HG02943 (cell line): Measurements from ENCODE around the gene SIK1.
"Not testable (repeated sequence)": the region's sequence is repeated elsewhere in the genome, so short reads cannot be mapped to it uniquely, and the experiment has no call there.

Experiments
- ATAC-seq: cut with Tn5 transposase; IDR thresholded peaks from one replicate; pipeline ENCODE4 v1.9.1; 2021; ENCODE audit warnings: mild to moderate bottlenecking, low read depth, moderate library complexity; ENCODE audit not compliant: unreplicated experiment

The SIK1 gene

GRCh38 chr21:43440835-43441727, 14.2 kb upstream of the SIK1 start:
- ATAC-seq = not testable (repeated sequence)

DNA sequence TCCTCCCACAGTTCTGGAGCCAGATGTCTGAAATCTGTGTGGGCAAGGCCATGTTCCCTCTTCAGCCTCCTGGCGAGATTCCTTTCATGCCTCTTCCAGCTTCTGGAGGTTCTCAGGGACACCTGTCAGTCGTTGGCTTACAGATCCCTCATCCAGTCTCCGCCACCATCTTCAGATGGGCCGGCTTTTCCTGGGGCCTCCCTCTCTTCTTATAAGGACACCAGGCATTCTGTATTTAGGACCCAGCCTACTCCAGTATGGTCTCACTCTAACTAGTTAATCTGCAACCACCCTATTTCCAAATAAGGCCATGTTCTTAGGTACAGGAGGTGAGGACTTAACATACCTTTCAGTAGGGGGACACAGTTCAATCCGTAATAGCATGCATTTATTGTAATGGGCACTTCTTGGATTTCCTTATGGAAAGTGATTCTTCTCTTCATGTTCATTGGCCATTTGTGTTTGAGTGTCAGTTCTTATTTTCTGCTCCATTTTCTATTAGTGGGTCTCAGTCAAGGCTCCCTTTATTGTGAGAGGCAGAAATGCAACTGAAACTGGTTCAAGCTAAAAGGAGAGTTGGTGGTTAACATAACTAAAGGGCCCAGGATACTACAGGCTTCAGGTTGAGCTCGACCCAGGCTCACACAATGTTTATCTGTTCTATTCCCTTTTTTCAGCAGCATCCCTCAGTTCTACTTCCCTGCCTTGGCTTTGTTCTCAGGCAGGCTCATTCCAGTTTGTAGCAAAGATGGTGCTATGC, 12.6 kb upstream of the SIK1 start:
- ATAC-seq = not testable (repeated sequence)

GRCh38 chr21:43436272-43436671, 9.3 kb upstream of the SIK1 start:
- not testable (repeated sequence) for ATAC-seq

DNA sequence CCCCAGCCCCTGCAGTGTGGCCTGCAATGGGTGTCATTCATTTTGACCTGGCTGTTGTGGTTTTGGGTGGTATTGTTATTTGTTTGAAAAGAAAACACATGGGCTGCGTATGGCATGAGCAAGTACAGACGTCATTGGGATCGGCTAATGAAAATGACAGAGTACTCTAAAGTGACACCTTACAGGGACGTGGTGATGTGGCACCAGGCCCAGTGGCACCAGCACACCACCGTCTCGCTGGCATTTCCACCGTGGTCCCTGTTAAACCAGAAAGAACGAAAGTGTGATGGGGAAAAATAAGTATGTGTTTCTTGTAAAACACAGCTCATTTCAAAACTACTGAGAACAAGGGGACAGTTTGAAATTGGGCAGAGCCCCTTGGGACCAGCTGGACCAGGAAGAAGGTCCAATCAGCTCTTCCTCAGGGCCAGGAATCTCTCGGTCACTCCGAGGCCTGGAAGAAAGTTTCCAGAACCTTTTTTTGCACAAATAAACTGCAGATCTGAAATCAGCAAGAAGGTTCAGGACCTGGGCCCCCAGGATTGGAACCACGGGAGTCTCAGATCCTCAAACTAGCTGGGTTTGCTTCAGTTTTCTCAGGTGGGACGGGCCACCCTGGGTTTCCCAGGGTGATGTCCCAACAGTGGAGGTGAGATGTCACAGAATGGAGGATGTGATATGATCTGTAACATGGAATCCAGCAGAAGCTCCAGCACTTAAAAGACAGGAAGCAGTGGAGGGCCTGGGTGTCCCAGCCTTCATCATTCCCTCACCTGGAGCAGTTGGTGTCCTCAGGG, 6.6 kb upstream of the SIK1 start:
- ATAC-seq = not testable (repeated sequence)

- ATAC-seq = not testable (repeated sequence)
Observed at GRCh38 chr21:43430830-43431416, 4.0 kb upstream of the SIK1 start.

DNA sequence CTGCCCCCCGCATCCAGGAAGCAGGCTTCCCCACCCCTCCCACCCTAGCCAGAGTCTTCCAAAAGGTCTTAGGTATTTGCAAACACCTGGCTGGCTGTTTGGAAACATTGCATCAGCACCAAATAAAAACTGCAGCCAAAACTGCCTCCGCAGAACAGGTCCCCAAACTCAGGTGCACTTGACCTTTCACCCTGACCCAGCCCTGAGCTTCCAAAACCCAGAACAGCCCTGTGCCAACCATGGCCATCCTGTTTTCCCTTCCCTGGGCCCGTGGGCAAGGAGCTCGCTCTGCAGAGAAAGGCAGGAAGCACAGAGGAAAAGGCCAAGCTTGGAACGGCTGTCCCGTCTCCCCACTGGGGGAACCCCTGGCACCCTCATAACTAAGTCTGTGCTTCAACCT, 2.0 kb upstream of the SIK1 start:
- ATAC-seq = not testable (repeated sequence)

DNA sequence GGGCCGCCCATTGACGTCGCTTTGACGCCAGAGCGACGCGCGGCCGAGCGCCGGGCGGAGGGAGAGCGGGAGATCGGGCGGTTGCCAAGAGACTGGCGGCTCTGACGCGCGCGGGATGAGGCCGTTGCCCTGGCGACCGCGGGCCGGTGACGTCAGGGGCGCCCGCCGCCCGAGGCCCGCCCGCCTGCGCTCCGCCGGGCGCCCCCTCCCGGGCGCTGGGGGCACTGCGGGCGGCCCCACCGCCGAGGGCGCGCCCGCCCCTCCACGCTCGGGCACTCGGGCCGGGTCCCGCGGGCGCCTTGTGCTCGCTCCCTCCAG, 270 bp upstream of the SIK1 start:
- ATAC-seq = peak; percentile 66

- not testable (repeated sequence) for ATAC-seq
Observed at GRCh38 chr21:43426004-43426403, 927 bp downstream of the SIK1 start.

DNA sequence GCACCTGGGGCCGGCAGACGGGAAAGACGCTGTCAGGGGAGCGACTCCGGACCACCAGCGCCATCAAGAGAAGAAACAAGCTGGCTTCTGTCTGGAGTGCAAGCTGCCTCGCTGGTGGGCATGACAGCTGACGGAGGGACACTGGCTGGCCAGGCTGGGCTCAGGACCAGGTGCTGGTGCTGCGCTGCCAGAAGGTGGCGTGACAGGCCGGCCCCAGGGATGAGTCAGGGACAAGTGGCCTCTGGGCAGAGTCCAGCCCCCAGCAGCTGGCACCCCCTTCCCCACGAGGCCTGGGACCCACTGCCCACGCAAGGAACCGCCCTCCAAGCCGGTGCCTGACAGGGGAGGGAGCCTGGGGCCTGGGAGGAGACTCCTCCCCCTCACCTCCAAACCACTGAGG, 7.5 kb downstream of the SIK1 start:
- ATAC-seq = not testable (repeated sequence)

- not testable (repeated sequence) for ATAC-seq
Observed at GRCh38 chr21:43414576-43414975, 12.4 kb downstream of the SIK1 start.

DNA sequence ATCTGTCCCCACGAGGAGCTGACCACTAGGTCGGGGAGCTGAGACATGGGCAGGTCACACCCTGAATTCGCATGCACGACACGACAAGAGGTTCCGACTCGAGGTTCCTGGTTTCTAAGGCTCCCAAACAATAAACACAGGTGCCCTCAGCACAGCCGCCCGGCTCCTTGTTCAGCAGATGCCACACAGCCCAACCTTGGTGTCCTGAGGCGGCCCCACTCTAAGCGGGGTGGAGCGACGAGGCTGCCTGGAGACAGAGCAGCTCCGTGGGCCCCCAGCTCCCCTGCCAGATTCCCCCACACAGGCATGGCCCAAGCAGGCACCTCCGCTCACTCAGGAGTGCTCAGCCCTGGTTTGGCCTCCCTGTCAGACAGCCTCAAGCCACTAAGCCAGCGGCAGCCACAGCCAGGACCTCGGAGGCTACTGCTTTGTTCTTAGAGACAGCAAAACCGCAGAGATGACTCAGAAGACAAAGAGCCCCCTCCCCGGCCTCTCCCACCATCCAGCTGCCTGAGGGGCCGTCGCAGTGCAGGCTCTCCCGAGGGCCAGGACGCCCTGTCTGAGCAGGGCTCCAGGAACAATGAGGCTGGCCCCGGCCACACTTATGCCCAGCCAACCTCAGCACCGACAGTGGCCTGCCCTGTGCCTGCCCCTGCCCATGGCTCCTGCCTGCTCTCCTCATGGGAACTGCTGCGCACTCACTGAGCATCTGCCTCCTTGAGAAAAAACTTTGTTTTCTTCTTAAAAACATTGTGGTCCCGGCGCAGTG, 14.7 kb downstream of the SIK1 start:
- not testable (repeated sequence) for ATAC-seq

DNA sequence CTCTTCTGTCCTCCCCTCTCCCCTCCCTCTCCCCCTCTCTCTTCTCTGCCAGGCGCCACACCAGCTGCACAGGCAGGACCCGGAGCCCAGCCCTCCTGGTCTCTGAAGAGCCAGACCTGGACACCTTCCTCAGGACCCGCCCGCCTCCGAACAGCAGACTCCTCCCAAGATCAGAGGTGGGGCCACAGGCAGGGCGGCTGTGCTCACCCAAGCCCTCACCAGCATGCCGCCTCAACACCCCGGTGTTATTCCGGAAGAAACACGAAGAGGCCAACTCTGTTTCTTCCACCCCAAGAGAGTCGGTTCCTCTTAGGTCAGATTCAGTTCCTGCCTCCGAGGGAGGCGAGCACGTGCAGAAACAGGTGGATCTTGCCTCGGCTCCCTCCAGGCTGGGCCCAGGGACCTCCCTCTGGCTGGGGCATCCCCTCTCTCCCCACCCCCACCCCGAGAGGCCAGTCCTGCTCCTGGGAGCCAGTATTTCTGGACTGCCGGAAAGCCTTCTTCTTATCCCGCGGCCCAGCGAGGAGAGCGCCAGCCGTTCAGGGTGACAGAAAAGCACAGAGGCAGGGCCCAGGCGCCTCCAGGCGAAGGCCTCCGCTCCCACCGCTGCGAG, 16.4 kb downstream of the SIK1 start:
- not testable (repeated sequence) for ATAC-seq

DNA sequence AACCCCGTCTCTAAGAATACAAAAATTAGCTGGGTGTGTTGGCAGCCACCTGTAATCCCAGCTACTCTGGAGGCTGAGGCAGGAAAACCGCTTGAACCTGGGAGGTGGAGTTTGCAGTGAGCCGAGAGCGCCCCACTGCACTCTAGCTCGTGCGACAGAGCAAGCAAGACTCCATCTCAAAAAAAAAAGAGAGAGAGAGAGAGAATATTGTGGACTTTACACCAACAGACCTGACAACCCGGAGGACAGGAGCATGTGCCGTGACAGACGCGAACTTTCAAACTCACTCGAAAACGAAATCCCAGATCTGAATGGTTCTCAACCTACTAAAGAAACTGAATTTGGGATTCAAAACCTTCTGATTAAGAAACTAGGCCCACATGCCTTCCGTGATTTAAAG, 19.8 kb downstream of the SIK1 start:
- ATAC-seq = not testable (repeated sequence)

GRCh38 chr21:43404450-43404849, 22.5 kb downstream of the SIK1 start:
- ATAC-seq = not testable (repeated sequence)

- ATAC-seq = not testable (repeated sequence)
Observed at GRCh38 chr21:43403651-43404430, 23.1 kb downstream of the SIK1 start.

DNA sequence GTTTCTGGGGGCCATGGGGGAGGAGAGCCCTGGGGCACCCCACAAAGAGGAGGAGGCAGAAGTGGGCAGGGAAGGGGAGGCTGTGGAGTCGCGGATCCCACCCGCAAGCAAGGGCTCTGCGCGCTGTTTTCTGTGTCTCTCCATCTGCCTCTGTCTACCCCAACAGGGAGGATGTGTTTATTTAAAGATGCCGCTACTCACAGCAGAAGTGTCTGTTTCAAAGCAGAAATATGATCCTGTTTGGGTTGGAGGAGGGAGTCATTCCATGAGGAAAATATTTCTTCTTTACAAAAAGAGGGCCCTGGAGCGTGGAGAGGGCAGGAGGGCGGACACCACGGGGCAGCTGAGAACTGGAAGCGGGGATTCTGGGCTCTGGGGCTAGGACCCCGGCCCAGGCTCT, 25.8 kb downstream of the SIK1 start:
- ATAC-seq = not testable (repeated sequence)

DNA sequence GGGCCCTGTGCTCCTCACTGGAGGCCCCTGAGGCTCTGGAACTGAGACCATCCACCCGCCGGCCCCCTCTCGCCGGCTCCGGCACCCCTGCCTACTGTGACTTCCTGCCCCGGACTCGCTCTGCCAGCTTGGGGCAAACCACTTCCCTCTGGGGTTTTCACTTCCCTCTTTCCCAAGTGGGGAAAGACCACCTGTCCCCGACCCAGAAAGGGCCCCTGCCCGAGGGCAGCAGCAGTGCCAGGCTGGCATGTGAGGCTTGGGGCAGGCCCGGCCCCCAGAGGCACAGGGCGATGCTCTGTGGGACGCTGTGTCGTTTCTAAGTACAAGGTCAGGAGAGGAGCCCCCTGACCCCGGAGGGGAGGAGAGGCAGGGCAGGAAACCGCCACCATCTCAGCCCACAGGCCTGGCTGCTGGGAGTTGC, 27.3 kb downstream of the SIK1 start:
- ATAC-seq = not testable (repeated sequence)

GRCh38 chr21:43399136-43399535, 27.8 kb downstream of the SIK1 start:
- ATAC-seq = not testable (repeated sequence)
